GM21529 (cell line): ENCODE measurements around the gene PLAA.

ENCODE experiments used
- ATAC-seq: cut with Tn5 transposase; IDR thresholded peaks from one replicate; pipeline ENCODE4 v1.9.1; 2021; ENCODE audit not compliant: unreplicated experiment

The PLAA gene

DNA sequence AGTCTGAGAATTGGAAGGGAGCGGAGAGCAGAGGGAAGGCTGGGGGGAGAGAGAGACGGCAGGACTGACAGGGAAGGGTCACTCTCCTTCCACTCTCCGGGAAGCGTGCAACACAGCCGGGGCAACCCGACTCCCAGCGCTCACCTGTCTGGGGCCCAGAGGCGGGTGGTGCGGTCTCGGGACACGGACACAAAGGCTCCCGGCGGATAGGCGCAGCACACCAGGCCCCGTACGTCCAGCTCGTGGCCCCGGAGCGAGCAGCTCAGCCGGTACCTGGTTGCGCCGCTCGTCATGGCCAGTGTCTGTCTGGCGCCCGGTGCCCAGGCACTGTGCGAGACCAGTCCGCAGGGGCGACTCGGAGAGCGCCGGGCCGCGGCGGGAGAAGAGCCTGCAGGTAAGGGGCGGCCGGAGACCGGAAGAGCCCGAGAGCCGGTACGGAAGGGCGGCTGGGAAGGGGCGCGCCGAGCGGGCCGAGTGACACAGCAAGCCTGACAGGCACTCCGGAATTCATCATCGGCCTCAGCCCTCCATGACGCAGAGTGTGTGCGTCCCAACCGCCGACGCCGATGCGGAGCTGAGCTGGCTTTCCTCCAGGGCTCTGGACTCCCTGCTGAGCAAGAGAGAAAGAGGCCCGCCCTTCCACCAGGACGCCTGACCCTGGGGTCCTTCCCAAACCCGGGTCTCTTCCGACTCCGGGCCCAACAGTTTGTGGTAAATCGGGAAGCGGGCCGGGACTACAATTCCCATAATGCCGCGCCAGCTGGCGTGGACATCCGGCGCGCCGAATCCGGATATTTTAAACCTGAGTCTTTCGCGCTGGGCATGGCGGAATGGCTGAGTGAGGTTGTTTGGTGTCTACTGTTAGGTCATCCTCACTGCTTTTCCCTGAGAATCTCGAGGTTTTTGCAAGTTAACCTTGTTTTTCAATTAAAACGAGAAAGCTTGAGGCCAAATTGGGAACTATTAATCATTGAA, at the start of gene PLAA:
PLAA (minus strand) TSS at position 490 of the 975 bp plus-strand sequence; CDS start at position 293, 197 bp downstream.
- peak; percentile 98 for ATAC-seq

DNA sequence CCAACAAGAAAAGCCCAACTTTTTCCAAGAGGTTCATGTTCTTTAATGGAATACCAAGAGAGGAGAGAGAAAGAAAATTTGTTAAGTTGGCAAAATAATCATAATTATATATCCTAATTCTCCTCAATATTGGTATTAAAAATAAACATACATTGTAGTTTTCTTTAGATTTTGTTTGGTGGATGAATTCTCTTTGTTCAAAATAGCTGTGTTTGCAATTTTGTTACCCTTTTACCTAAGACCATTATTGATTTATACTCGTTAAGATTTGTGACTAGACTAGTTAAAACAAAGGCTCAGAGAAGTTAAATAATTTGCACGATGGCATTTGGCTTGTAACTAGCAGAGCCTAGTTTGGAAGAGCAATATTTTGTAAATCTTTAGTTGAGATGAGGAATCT, 48.8 kb upstream of the PLAA start:
- ATAC-seq: no peak

DNA sequence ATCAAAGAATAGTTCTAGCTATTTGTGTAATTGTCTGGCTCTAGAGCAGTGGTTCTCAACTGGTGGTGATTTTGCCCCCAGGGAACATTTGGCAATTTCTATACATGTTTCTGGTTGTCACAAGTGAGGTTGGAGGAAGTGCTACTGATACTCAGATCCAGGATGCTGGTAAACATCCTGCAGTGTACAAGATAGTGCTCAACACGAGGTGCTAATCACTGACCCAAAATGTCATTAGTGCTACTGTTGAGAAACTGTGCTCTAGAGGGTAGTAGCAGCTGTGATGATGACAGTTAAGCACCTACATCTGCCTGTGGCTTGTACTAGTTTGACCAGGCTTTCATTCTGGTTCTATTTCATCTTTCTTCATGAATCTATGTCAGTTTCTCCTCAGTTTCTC, 36.3 kb upstream of the PLAA start:
- ATAC-seq: peak; percentile 75

DNA sequence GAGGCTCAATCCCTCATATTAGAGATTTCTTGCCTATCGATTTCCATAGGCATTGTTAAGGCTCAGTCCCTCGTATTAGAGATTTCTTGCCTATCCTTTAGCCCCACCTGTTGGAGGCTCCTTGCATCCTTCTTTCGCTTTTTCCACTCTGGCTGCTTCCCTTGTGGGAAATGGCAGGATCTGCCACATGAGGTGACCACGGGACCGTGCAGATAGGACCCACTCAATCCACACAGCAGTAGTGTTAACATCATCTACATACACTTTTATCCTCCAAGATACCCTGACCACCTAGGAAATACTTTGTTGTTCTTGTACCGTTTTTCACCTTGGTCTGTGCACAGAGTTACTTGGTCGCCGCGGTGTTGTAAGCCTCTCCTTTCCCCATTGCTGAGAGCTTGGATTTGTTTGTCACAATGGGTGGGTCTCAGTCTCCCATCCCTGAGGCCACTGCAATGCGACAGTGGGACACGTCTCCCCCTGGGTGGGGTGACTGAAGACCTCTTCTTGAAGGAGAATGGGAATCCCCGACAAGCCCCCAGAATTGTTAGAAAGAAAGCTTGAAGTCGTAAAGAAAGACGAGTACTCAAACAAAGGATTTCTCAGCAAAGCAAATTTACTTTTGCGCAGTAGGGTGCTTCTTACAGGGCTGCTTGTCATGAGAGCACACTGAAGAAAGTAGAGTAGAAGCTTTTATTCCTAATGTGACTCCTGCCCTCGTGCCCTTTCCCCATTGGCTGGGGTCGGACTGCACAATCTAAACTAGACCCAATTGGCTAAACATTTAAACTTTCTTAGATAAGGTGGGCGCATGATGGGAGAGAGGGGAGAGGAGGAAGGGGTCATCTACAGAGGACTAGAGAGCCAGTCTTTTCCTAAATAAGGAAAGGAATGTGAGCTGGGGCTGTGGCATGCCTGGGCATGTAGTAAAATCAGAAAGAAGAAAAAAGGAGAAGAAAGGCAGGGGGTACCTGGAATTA, 29.0 kb upstream of the PLAA start:
- no peak for ATAC-seq

DNA sequence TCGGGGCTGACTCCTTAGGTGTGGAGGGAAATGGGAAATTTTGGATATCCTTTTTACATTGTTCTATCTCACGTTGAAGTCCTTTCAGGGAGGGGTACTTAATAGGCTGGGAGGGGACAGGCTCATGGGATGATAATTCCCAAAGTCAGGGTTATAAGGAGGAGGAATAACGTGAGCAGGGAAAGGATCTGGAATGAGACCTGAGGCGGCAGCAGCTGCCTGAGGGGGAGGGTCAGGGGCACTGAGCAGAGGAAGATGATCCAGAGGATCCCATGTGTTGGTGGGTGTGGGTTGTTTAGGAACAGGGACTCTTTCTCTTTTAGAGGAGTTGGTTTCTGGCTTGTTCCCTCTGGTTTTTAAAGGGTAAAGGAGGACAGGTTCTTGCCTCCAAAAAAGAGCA, 27.9 kb upstream of the PLAA start:
- no peak for ATAC-seq

DNA sequence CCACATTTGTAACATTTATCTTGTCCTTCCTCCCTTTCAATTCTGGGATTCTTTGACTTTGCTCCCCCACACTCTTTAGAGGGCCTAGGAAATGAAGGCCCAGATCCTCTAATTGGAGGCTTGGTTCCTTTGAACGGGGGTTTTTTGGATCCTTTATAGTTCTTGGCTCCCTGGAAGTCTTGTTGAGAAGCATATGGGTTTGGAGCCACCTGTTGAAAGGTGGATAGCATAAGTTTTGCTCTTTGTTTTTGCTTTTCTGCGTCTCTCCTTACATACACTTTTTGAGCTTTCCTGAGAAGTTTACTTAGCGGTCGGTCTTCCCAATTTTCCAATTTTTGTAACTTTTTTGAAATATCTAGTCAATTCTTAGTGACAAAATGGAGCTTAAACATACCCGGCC, 26.9 kb upstream of the PLAA start:
- ATAC-seq: no peak

DNA sequence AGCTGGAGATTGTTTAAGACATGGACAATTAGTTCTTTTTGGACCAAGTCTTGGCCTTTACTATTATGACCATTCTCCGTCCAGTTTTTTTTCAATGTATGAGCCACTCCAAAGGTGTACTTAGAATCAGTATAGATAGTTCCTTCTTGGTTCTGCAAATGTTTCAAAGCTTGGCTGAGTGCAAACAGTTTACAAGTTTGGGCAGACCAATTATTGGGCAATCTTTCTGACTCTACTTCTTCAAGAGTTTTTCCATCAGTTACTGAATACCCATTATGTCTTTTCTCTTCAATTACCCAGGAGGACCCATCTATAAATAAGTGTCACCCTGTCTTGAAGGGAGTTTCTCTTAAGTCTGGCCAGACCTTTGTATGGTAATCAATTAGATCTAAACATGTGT, 24.7 kb upstream of the PLAA start:
- no peak for ATAC-seq

DNA sequence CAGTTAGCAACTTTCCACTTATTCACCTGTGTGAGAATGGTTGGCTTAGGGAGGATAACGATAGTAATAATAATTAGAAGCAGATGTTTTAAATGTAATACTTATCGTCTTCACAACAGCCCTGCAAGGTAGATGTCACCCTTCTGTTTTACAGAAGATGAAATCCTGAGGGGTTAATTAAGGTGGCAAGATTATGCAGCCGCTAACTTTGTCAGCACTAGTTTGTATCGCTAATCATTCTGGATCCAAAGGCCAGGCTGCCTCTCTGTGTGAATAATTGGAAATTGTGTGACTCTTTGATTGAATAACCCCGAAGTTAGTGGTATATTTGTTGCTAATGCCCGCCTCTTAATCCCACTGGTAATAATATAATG, 9.8 kb upstream of the PLAA start:
- ATAC-seq: no peak

DNA sequence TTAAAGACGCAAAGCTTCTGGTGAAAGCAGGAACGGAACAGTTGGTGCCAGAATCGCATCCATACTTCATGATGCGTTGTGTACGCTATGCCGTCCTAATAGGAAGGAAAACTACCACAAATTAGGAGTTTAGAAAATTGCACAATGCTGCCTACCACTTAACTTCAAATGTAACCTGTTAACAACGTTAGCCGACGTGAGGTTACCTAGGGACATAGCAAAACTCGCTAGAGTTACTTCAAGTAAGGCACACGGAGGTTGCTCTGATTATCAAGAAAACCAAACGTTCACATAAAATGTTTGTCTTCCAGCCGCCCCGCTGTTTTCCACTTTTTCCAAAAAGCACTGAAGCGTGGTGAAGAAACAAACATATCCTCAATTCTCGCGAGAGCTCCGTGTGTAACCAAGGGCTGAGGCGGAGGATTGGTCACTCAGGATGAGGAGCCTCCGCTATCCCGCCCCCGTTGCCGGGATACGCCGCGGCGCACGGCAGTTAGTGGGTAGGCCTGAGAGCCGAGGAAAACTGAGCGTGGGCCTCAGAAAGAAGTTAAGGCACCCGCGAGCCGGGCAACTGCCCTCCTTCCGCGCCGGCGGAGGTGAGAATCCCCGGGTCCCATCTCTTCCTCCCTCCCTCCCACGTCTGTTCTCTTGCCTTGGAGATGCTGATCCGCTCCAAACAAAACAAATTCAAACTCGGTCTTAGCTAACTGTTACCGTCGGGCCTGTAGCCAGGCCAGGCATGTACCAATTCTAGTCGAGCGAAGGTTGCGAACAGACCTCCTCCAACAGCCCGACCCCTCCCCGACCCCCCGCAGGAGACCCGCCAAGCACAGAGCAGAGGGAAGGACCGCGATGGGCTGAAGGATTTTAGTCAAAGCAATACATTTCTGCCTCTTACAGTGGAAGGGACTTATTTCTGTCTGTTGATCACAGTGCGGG, 9.1 kb upstream of the PLAA start, which contains the start of gene IFT74:
IFT74 (plus strand) TSS at position 492 of the 939 bp plus-strand sequence. CDS start 5,556 bp downstream, outside the sequence.
- ATAC-seq: peak; percentile 97

DNA sequence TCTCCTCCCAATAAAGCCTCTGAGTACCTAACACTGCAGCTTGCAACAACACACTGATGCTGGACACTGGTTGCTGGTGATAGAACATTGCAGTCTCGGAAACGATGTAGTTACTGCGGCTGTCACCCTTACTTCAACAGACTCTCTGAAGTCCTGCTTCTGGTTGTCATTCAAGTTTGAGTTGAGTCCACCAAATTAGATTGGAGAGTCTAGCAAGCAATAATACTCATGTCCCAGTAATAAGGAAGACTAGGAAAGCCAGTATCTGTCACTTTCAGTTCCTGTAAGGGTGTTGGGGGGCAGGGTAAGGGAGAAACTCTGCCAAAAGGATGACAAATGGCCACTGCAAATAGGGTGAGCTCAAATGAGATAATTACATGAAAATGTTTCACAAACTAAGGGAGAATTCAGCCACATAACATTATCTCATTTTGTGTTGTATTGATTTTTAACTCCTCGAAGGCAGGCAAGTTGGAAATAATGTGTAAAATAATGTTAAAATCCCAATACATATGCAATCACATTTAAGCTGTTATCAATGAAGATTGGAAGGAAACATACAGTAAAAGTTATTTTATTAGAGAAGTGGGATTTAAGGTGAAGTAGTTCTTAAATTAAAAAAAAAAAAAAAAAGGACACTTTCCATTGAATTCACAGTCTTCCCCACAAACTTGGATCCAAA, 8.3 kb upstream of the PLAA start:
- peak; percentile 37 for ATAC-seq

DNA sequence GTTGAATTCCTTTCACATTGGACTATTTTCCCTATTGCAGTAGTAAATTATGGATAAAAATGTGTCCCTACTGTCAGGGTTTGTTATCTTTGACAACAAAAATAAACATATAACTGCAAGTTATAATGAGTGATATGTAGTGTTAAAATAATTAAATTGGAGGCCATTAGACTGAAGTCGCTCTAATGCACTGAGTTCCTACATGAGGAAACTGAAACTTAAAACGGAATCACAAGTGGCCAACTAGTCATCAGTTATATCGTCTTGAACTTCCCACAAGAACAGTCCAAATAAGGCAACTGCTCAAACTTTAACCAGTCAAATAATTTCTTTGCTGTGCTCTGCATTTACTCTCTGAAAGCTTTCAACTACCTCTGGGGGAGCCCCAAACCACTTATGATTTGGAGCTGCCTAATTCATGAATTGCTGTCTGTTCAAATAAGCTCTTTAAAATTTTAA, 7.0 kb upstream of the PLAA start:
- ATAC-seq: peak; percentile 39

DNA sequence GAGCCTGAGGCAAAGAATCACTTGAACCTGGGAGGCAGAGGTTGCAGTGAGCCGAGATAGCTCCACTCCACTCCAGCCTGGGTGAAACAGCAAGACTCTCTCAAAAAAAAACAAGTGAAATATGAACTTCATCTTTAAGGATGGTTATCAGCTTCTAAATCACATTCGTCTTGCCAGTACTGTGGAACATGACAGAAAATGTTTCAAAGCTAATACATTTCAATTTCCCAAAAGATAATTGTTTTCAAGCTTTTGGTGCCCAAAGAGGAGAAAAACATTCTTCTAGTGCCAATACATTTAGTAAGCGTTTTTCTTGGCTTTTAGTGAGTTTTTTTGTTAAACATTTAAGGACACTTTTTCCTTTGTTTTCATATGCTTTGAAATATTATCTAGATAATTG, 4.8 kb upstream of the PLAA start:
- no peak for ATAC-seq

DNA sequence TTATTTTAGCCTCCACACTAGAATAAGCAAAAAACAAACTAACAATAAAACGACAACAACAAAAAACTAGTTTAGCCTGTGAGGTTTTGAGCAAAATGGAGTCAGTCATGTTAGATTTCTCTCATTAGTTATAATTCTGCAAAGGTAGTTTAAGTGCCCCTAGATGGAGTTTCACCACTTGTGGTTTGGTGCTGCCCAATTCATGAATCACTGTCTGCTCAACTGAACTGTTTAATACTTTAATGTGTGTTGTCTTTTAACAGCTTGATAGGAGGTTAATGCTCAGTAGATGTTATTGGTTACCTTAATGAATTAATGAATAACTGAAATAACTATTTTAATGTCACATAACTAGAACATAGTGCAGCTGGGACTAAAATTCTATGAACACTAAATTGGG, 3.5 kb upstream of the PLAA start:
- ATAC-seq: no peak

DNA sequence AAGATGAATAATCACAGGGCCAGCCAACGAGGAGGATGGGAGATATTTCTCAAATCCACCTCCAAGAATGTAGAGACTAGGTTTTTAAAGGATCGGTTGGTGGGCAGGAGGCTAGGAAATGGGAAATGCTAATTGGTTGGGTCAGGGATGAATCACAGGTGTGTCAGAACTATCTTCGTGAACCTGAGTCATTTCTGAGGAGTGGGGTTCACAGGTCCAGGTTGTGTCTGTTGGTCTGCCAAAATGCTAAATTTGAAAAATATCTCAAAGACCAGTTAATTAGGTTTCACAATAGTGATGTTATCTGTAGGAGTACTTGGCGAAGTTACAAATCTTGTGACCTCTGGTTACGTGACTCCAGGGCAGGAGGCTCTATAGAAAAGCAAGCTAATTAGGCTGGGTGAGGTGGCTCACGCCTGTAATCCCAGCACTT, 2.6 kb upstream of the PLAA start:
- no peak for ATAC-seq

DNA sequence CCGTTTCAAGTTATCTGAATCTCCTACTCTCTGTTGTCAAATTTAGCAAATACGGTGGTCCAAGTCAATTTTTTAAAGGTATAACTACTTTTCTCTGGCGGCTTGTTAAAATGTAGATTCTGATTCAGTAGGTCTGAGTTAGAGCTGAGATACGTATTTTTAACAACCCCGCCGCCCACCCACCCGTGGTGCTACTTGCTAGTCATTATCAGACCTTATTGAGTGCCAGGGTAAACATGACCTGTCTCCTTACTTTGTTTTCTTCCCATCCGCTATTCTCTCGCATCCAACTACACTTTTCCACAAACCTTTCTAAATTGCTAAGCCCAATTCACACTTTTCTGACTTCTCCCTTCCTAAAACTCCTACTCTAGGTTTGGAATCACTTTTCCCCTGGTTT, 694 bp upstream of the PLAA start:
- ATAC-seq: no peak

DNA sequence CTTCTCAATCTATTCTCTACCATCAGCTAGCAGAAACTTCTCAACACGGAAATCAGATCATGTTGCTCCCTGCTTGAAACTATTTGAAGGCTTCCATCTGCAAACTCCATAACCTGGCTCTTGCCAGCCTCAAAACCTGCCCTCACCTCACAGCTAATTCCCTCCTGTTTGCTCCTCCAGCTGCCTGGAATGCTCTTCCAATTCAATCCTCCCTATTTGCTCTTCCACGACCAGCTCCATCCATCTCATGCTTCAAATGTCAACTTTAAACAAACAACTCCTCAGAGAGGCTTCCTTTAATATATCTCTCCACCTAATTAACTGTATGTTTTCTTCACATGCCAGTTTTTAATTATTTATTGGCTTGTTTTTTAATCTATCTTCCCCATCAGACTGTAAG, 1.5 kb downstream of the PLAA start:
- ATAC-seq: no peak

DNA sequence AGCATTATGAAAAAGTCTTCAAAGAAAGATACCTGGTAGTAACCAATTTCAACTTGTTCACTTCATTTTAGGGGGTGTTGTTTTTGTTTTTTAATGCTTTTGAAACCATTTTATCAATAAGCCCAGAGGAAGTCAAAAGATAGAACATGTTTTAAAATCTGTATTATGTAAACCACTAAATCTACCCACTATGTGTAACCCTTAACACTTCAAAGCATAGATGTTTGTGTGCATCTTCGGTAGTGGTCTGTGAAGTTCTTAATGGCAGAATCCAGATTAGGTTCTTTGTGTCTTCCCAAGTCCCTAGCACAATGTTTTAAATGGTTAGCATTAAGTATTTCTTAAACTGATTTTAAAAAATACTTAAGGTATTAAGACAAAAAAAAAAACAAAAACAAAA, 6.3 kb downstream of the PLAA start:
- ATAC-seq: no peak

DNA sequence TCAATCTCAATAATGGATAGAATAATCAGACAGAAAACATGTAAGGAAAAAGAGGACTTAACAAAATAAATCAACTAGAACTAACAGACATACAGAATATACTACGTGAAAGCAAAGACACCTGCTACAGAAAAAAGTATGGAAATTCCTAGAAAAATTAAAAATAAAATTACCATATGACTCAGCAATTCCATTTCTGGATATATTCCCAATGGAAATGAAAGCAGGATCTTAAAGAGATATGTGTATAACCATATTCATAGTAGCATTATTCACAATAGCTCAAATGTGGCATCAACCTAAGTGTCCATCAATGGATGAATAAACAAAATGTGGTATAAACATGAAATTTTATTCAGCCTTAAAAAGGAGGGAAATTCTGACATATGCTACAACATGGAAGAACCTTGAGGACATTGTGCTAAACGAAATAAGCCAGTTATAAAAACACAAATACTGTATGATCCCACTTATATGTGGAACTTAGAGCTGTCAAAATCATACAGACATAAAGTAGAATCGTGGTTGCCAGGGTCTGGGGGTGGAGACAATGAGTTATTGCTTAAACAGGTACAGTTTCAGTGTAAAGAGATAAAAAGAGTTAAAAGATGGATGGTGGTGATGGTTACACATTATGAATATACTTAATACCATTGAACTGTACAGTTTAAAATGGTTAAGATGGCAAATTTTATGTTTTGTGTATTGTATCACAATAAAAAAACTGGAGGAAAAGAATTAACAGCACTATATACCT, 6.9 kb downstream of the PLAA start:
- ATAC-seq: no peak

DNA sequence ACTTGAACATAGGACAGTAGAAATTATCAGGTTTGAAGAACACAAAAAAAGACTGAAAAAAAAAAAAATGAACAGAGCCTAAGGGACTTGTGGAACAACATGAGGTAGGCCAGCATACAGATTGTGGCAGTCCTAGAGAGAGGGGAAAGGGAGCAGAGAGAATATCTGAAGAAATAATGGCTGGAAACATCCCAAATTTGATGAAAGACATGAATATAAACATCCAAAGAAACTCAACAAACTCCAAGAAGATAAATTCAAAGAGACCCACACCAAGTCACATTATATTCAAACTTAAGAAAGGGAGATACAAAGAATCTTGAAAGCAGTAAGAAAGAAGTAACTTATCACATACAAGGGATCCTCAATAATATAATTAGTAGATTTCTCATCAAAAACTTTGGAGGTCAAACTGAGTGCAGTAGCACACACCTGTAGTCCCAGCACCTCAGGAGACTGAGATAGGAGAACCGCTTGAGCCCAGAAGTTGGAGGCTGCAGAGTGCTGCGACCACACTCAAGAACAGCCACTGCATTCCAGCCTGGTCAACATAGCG, 9.1 kb downstream of the PLAA start:
- ATAC-seq: no peak
